Breast epithelium (tissue), 4 donors: ENCODE results near the gene ZFPL1. TPM values are rescaled to one million over a fixed set of nuclear protein-coding genes. Genes with fewer than 3 reads are reported as not detected.

Experiments
- DNase-seq, 2 donors: peaks; one replicate each; pipeline ENCODE4 v3.0.0-alpha.2; 2019; ENCODE audit warnings: low spot score in 2 of 2
- H3K27ac ChIP-seq, 2 donors: fragments of 200-600 bp; sonication (generic) in 1 of 2; one replicate each; pipeline ENCODE4 v1.5.1; 2016 to 2019; ENCODE audit warnings: mild to moderate bottlenecking in 1 of 2
- H3K27me3 ChIP-seq, 2 donors: fragments of 200-600 bp; sonication (generic) in 1 of 2; one replicate each; pipeline versions ENCODE4 v1.5.1 to v1.6.0; 2017 to 2019; ENCODE audit warnings: control low read depth in 1 of 2, mild to moderate bottlenecking in 1 of 2
- H3K36me3 ChIP-seq: fragments of 200-600 bp; one replicate; pipeline ENCODE4 v1.5.1; 2019
- H3K4me1 ChIP-seq, 2 donors: fragments of 200-600 bp; sonication (generic); one replicate each; pipeline ENCODE4 v1.5.1; 2016 to 2019; ENCODE audit warnings: control low read depth in 1 of 2
- H3K4me3 ChIP-seq, 3 donors: fragments of 200-600 bp; sonication (generic); 1 replicate in 2 of 3; 2 replicates in 1 of 3; pipeline ENCODE4 v1.5.1; 2016 to 2019; ENCODE audit warnings: mild to moderate bottlenecking in 3 of 3, moderate library complexity in 2 of 3
- H3K9me3 ChIP-seq, 2 donors: fragments of 200-600 bp; sonication (generic) in 1 of 2; one replicate each; pipeline ENCODE4 v1.5.1; 2016 to 2019; ENCODE audit warnings: control low read depth in 1 of 2
- POLR2A ChIP-seq: fragments of 450-650 bp; IDR thresholded peaks from one replicate; pipeline ENCODE4 v1.6.1; 2016; ENCODE audit warnings: antibody characterized with exemption, mild to moderate bottlenecking, moderate library complexity
- POLR2AphosphoS5 ChIP-seq, 3 donors: sonication (generic); formaldehyde crosslinking; IDR thresholded peaks; one replicate each; pipeline ENCODE4 v1.6.1; 2017; ENCODE audit warnings: antibody characterized with exemption in 3 of 3
- intact Hi-C: fragments of 100-400 bp; cut with DNase I; formaldehyde crosslinking; loops from one replicate; pipeline ENCODE4 v1.15.1; 2023; ENCODE audit warnings: low total_unique reads
- total RNA-seq, 3 donors: library from RNA; depleted of rRNA; stranded (reverse); fragments of >200 nt; gene quantifications; one replicate each; pipeline ENCODE4 v1.1.0, GENCODE V29; 2016
- TF ChIP-seq, protein P1 (sequence below), 3 donors: fragments of 450-650 bp; IDR thresholded peaks; one replicate each; pipeline ENCODE4 v1.5.1; 2016 to 2017; ENCODE audit warnings: antibody characterized with exemption in 3 of 3, mild to moderate bottlenecking in 3 of 3, moderate library complexity in 3 of 3

ZFPL1 gene
- total RNA-seq, 3 donors from 2014 or later = 33.8 to 44.1 (median 44.0) TPM

DNA sequence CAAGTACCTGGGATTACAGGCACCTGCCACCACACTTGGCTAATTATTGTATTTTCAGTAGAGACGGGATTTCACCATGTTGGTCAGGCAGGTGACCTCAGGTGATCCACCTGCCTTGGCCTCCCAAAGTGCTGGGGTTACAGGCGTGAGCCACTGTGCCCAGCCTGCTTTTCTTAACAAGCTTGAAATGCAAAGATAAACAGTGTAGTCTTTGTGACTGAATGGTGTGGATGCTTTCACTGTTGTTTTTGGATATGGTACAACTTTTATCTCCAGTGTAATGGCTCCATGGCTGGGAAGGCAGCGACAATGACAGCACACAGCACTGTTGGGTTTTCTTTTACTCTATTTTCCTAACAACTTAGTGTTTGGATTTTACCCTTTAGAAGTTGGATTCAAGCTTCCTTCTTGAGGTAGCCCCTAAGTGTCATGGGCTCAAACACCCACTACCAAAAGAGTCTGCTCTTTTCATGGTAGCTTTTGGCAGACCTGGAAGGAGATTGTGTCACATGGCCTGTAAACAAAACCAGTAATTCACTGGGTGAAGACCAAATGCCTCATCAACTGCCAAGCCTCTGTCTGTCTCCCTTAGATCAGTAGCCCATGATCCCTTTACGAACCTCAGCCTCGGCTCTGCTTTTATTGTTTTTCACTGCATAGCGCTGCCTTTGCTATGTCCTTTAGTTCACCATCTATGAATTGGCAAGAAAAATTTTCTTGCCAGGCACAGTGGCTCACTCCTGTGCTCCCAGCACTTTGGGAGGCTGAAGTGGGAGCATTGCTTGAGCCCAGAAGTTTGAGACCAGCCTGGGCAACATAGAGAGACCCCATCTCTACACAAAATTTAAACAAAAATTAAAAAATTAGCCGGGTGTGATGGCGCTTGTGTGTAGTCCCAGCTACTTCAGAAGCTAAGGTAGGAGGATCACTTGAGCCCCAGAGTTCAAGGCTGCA, 18.4 kb downstream of the ZFPL1 start:
- Histone ChIP-seq H3K4me3 (no peak overlapping the region), H3K27me3 (no peaks in the 10 kb centered on the region), H3K27ac (peak overlapping the region; percentile 54 to 57), H3K4me1 (peaks cover 0 to 5% of the 10 kb centered on the region in 2 donors), H3K9me3 (no peaks in the 10 kb centered on the region), H3K36me3 (no peaks in the 10 kb centered on the region)
- intact Hi-C loops = no loop called here
- peak in 1 of 2 donors; percentile 54 for DNase-seq
- TF ChIP-seq POLR2A (no peak), POLR2AphosphoS5 (IDR thresholded peaks at IDR 0.05) (peak in 1 of 3 donors; percentile 9)
- TF ChIP-seq, protein P1, sequence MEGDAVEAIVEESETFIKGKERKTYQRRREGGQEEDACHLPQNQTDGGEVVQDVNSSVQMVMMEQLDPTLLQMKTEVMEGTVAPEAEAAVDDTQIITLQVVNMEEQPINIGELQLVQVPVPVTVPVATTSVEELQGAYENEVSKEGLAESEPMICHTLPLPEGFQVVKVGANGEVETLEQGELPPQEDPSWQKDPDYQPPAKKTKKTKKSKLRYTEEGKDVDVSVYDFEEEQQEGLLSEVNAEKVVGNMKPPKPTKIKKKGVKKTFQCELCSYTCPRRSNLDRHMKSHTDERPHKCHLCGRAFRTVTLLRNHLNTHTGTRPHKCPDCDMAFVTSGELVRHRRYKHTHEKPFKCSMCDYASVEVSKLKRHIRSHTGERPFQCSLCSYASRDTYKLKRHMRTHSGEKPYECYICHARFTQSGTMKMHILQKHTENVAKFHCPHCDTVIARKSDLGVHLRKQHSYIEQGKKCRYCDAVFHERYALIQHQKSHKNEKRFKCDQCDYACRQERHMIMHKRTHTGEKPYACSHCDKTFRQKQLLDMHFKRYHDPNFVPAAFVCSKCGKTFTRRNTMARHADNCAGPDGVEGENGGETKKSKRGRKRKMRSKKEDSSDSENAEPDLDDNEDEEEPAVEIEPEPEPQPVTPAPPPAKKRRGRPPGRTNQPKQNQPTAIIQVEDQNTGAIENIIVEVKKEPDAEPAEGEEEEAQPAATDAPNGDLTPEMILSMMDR (IDR thresholded peaks at IDR 0.05) = no peak

DNA sequence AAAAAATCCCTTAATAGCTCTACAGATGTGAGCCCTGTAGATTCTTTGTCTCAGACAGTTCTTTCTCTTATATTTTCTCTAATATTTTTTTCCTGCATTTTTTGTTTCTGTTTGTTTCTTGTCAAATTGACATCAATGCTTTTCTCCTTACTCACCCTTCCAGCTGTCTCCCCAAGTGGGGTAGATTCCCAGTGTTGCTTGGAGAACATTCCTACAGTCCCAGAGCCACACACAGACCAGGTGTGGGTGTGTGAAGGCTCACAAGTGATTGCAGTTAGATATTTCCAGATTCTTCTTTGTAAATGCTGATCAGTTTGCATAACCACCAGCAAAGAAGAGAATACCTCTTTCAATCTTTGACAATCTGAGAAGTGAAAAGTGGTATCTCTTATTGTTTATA, 19.5 kb downstream of the ZFPL1 start:
- Histone ChIP-seq H3K4me3 (no peak overlapping the region), H3K4me1 (peaks cover 0 to 5% of the 10 kb centered on the region in 2 donors), H3K27me3 (no peaks in the 10 kb centered on the region), H3K9me3 (no peaks in the 10 kb centered on the region), H3K27ac (peak overlapping the region in 1 of 2 donors; percentile 54), H3K36me3 (no peaks in the 10 kb centered on the region)
- intact Hi-C loops = no loop called here
- TF ChIP-seq POLR2AphosphoS5 (IDR thresholded peaks at IDR 0.05) (no peak), POLR2A (no peak)
- TF ChIP-seq, protein P1 (IDR thresholded peaks at IDR 0.05) = no peak
- DNase-seq = no peak

DNA sequence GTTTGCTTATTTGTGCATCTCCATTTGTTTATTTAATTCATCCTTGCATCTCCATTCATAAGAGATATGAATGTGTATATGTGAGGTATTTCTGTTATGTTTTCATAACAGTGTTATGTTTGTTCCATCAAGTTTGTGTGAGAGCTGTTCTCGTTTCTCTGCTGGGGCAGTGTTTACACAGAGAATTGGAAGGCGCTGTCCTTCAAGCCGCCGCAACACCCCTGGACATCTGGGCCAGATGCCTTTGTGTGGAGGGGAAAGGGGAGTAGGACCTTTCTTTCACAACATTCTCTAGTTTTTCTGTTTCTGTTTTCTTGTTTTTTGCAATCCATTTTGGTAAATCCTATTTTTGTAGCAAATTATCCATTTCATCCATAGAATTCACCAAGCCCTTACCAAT, 20.6 kb downstream of the ZFPL1 start:
- intact Hi-C loops = no loop called here
- Histone ChIP-seq H3K9me3 (no peaks in the 10 kb centered on the region), H3K27ac (no peak overlapping the region), H3K4me3 (no peak overlapping the region), H3K27me3 (no peaks in the 10 kb centered on the region), H3K4me1 (peaks cover 0 to 5% of the 10 kb centered on the region in 2 donors), H3K36me3 (peaks cover 3% of the 10 kb centered on the region)
- no peak for DNase-seq
- TF ChIP-seq POLR2A (no peak), POLR2AphosphoS5 (IDR thresholded peaks at IDR 0.05) (no peak)
- TF ChIP-seq, protein P1 (IDR thresholded peaks at IDR 0.05) = no peak

DNA sequence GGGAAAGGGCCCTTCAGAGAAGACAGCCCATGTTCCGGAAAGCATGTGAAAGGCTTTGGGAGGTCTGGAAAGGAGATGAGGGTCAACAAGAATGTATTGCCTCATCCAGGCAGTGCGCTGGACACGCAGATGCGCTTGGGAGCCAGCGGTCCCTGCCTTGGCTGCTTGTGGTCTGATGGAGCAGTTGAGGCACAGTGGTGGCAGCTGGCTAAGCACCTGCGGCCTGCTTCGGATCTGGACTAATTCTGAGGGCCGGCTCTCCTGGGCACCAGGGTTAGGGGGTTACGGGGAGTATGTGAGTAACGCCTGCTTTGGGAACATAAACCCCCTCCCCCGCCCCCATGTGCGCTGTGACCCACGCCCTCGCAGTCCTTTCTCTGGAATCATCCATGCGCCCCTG, 23.1 kb downstream of the ZFPL1 start:
- Histone ChIP-seq H3K27me3 (no peaks in the 10 kb centered on the region), H3K36me3 (peaks cover 5% of the 10 kb centered on the region), H3K4me3 (no peak overlapping the region), H3K27ac (no peak overlapping the region), H3K4me1 (peaks cover 0 to 8% of the 10 kb centered on the region in 2 donors), H3K9me3 (no peaks in the 10 kb centered on the region)
- no peak for DNase-seq
- TF ChIP-seq, protein P1 (IDR thresholded peaks at IDR 0.05) = no peak
- TF ChIP-seq POLR2AphosphoS5 (IDR thresholded peaks at IDR 0.05) (no peak), POLR2A (no peak)
- intact Hi-C loops = no loop called here
